H9 (cell line): ENCODE measurements around the gene PRODH2. TPM values are rescaled to one million over a fixed set of nuclear protein-coding genes. Genes with fewer than 3 reads are reported as not detected.

Experiments used
- DNase-seq: peaks from one replicate; pipeline ENCODE4 v3.0.0-alpha.2; 2017
- H2AFZ ChIP-seq: one replicate; pipeline ENCODE4 v1.6.1; 2013; ENCODE audit warnings: mild to moderate bottlenecking, low read length, control low read depth, moderate library complexity
- H2AK5ac ChIP-seq: 2 replicates; pipeline ENCODE4 v1.6.1; 2013; ENCODE audit warnings: low read length, control low read depth, mixed read lengths; ENCODE audit not compliant: insufficient read length
- H2BK120ac ChIP-seq: one replicate; pipeline ENCODE4 v1.6.1; 2013; ENCODE audit warnings: low read depth, mild to moderate bottlenecking, low read length, control low read depth, inconsistent platforms; ENCODE audit not compliant: poor library complexity, severe bottlenecking
- H2BK12ac ChIP-seq: 2 replicates; pipeline ENCODE4 v1.6.1; 2013; ENCODE audit warnings: low read length, control low read depth, mixed read lengths, low read depth; ENCODE audit not compliant: insufficient read length
- H2BK15ac ChIP-seq: 2 replicates; pipeline ENCODE4 v1.6.1; 2013; ENCODE audit warnings: low read depth, low read length, control low read depth
- H2BK20ac ChIP-seq: one replicate; pipeline ENCODE4 v1.6.1; 2013; ENCODE audit warnings: low read depth, mild to moderate bottlenecking, low read length, control low read depth, inconsistent platforms; ENCODE audit not compliant: poor library complexity, severe bottlenecking
- H2BK5ac ChIP-seq: 2 replicates; pipeline ENCODE4 v1.6.1; 2013; ENCODE audit warnings: low read length, control low read depth, mixed read lengths; ENCODE audit not compliant: insufficient read length
- H3K14ac ChIP-seq: 2 replicates; pipeline ENCODE4 v1.6.1; 2013; ENCODE audit warnings: low read length, control low read depth; ENCODE audit not compliant: insufficient read depth
- H3K18ac ChIP-seq: 2 replicates; pipeline ENCODE4 v1.6.1; 2013; ENCODE audit warnings: low read depth, mild to moderate bottlenecking, mixed read lengths, low read length, control low read depth; ENCODE audit not compliant: insufficient read length
- H3K23ac ChIP-seq: 2 replicates; pipeline ENCODE4 v1.6.1; 2013; ENCODE audit warnings: low read length, control low read depth, mixed read lengths, low read depth; ENCODE audit not compliant: insufficient read length
- H3K23me2 ChIP-seq: 2 replicates; pipeline ENCODE4 v1.6.1; 2013; ENCODE audit warnings: low read depth, mild to moderate bottlenecking, mixed read lengths, low read length, control low read depth; ENCODE audit not compliant: insufficient read length, poor library complexity, severe bottlenecking
- H3K27ac ChIP-seq: 2 replicates; pipeline ENCODE4 v1.5.1; 2013; ENCODE audit warnings: low read length, control low read depth, mixed read lengths, low read depth; ENCODE audit not compliant: insufficient read length
- H3K27me3 ChIP-seq: 2 replicates; pipeline ENCODE4 v1.6.1; 2013; ENCODE audit warnings: low read length, control low read depth, inconsistent platforms; ENCODE audit not compliant: insufficient read depth
- H3K4ac ChIP-seq: 2 replicates; pipeline ENCODE4 v1.6.1; 2013; ENCODE audit warnings: low read depth, mild to moderate bottlenecking, control low read depth, inconsistent platforms, low read length, moderate library complexity
- H3K4me1 ChIP-seq: 2 replicates; pipeline ENCODE4 v1.6.1; 2013; ENCODE audit warnings: low read length, control low read depth, inconsistent platforms; ENCODE audit not compliant: insufficient read depth
- H3K4me2 ChIP-seq: 2 replicates; pipeline ENCODE4 v1.6.1; 2013; ENCODE audit warnings: low read length, control low read depth, mixed read lengths; ENCODE audit not compliant: insufficient read length, insufficient read depth
- H3K56ac ChIP-seq: 2 replicates; pipeline ENCODE4 v1.6.1; 2013; ENCODE audit warnings: low read depth, mild to moderate bottlenecking, mixed read lengths, low read length, control low read depth; ENCODE audit not compliant: insufficient read length
- H3K79me1 ChIP-seq: 2 replicates; pipeline ENCODE4 v1.6.1; 2013; ENCODE audit warnings: low read depth, mild to moderate bottlenecking, moderate library complexity, low read length, control low read depth, inconsistent platforms; ENCODE audit not compliant: insufficient read depth, poor library complexity, severe bottlenecking
- H3K79me2 ChIP-seq: 2 replicates; pipeline ENCODE4 v1.6.1; 2013; ENCODE audit warnings: low read length, control low read depth, inconsistent platforms; ENCODE audit not compliant: insufficient read depth
- H3K9ac ChIP-seq: 2 replicates; pipeline ENCODE4 v1.6.1; 2013; ENCODE audit warnings: low read length, control low read depth, mixed read lengths; ENCODE audit not compliant: insufficient read length; ENCODE audit errors: extremely low read depth
- H3K9me3 ChIP-seq: one replicate; pipeline ENCODE4 v1.6.1; 2013; ENCODE audit warnings: low read depth, low read length, inconsistent platforms; ENCODE audit not compliant: control insufficient read depth
- H3T11ph ChIP-seq: one replicate; pipeline ENCODE4 v1.6.1; 2013; ENCODE audit warnings: mild to moderate bottlenecking, low read length, control low read depth, inconsistent platforms
- H4K20me1 ChIP-seq: one replicate; pipeline ENCODE4 v1.6.1; 2013; ENCODE audit not compliant: control insufficient read depth, insufficient read length, insufficient read depth
- H4K5ac ChIP-seq: 2 replicates; pipeline ENCODE4 v1.6.1; 2013; ENCODE audit warnings: low read depth, mild to moderate bottlenecking, mixed read lengths, low read length, control low read depth; ENCODE audit not compliant: insufficient read length
- H4K8ac ChIP-seq: replicated peaks from 2 replicates; pipeline ENCODE4 v1.6.1; 2013; ENCODE audit warnings: low read length, control low read depth, mixed read lengths, low read depth; ENCODE audit not compliant: insufficient read length
- H4K91ac ChIP-seq: 2 replicates; pipeline ENCODE4 v1.6.1; 2013; ENCODE audit warnings: low read depth, mild to moderate bottlenecking, moderate library complexity, mixed read lengths, low read length, control low read depth; ENCODE audit not compliant: insufficient read length
- H3K27ac Mint-ChIP-seq, 3 experiments: 2 replicates in 2 of 3; 3 replicates in 1 of 3; pipeline ENCODE4 v1.8.0; 2020 to 2021; ENCODE audit warnings: mixed read lengths in 3 of 3, mild to moderate bottlenecking in 1 of 3, moderate library complexity in 1 of 3
- H3K27me3 Mint-ChIP-seq: 2 replicates; pipeline ENCODE4 v1.8.0; 2021; ENCODE audit warnings: low read depth, mild to moderate bottlenecking, moderate library complexity, mixed read lengths
- H3K36me3 Mint-ChIP-seq, 3 experiments: 2 replicates in 2 of 3; 3 replicates in 1 of 3; pipeline ENCODE4 v1.8.0; 2020 to 2021; ENCODE audit warnings: low read depth in 3 of 3, mixed read lengths in 3 of 3; ENCODE audit not compliant: insufficient read depth in 1 of 3
- H3K4me1 Mint-ChIP-seq, 2 experiments: 2 replicates each; pipeline ENCODE4 v1.8.0; 2020; ENCODE audit warnings: mixed read lengths in 2 of 2
- H3K4me3 Mint-ChIP-seq, 2 experiments: 2 replicates in 1 of 2; 3 replicates in 1 of 2; pipeline ENCODE4 v1.8.0; 2020 to 2021; ENCODE audit warnings: mild to moderate bottlenecking in 2 of 2, mixed read lengths in 2 of 2, moderate library complexity in 1 of 2
- H3K9me3 Mint-ChIP-seq, 2 experiments: 2 replicates in 1 of 2; 3 replicates in 1 of 2; pipeline ENCODE4 v1.8.0; 2020; ENCODE audit warnings: mild to moderate bottlenecking in 2 of 2, mixed read lengths in 2 of 2, moderate library complexity in 1 of 2
- CTCF ChIP-seq: fragments of 200-600 bp; sonication (generic); conservative IDR thresholded peaks from 3 replicates; pipeline ENCODE4 v1.8.0; 2021; ENCODE audit warnings: antibody characterized with exemption, mild to moderate bottlenecking
- WGBS: extraction: QIAGEN DNeasy Blood & Tissue Kit; methylation state at CpG from one replicate; pipeline ENCODE4 v1.1.7; 2013; ENCODE audit warnings: missing lambda C conversion rate, low lambda C conversion rate, mixed read lengths; ENCODE audit not compliant: insufficient read length; ENCODE audit errors: extremely low coverage; 5-methylcytosine and 5-hydroxymethylcytosine counted together
- total RNA-seq: library from RNA; stranded (reverse); gene quantifications from 2 replicates; pipeline ENCODE4 v1.2.1, GENCODE V29; 2021

PRODH2 gene
- total RNA-seq, 1 experiment from 2014 or later: not detected

DNA sequence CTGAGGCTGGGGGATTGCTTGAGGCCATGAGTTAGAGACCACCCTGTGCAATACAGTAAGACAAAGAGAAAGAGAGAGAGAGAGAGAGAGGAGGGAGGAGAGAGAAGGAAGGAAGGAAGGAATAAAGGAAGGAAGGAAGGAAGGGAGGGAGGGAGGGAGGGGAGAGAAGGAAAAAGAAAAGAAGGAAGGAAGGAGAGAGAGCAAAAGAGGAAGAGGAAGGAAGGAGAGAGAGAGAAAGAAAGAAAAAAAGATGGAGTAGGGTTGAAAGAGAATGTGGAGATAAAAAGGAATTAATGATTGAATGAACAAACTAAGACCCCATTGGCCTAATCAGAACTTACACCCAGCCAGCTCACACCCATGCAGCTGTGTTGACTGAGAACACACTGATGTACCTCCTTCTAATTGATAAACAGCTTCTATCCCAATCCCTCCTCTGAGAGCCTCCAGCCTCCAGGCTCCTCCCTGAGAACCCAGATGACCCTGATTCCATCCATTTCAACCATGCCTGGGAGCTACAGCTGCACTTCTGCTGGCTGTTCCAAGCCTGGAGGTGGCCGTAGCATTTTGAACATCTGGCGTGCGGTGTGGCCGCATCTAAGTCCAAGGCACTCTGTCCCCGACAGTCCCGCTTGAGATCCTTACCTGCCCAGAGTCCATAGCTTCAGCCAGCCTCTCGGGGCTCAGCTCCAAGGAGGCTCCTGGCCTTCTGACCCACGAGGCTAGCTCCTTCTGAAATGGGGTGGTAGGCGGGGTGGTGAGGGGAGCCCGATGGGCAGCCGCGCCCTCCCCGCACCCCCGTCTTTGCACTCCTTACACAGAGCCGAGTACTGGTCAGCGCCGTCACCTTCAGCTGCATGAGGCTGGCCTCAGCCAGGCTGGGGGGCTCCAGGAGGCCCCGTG is 1.1 kb downstream of the PRODH2 start:
- H3K79me2 ChIP-seq: no peaks in the 10 kb centered on the region
- Mint-ChIP-seq H3K27me3 (peaks cover 16% of the 10 kb centered on the region), H3K36me3 (no peaks in the 10 kb centered on the region), H3K4me3 (no peak overlapping the region), H3K4me1 (peaks cover 11 to 19% of the 10 kb centered on the region in 2 experiments), H3K9me3 (peaks cover 2 to 3% of the 10 kb centered on the region in 2 experiments; a peak in 2 of 5 replicates), H3K27ac (peak overlapping the region in 1 of 3 experiments; percentile 92; a peak in 1 of 7 replicates)
- H4K91ac ChIP-seq: no peak overlapping the region
- H3K23me2 ChIP-seq: no peaks in the 10 kb centered on the region
- H2BK15ac ChIP-seq: no peak overlapping the region
- no peaks in the 10 kb centered on the region for H3K9me3 ChIP-seq
- H2BK12ac ChIP-seq: no peak overlapping the region
- no peaks in the 10 kb centered on the region for H3K79me1 ChIP-seq
- WGBS: no CpG with 5 or more reads among the region's 18 CpGs
- no peak overlapping the region for H4K8ac ChIP-seq
- no peak overlapping the region for H2AFZ ChIP-seq
- no peak overlapping the region for H2BK5ac ChIP-seq
- DNase-seq: no peak
- no peak overlapping the region for H3K4ac ChIP-seq
- H3K27ac ChIP-seq: no peak overlapping the region
- H3K27me3 ChIP-seq: no peaks in the 10 kb centered on the region
- H3K18ac ChIP-seq: no peak overlapping the region
- no peak overlapping the region for H4K5ac ChIP-seq
- H4K20me1 ChIP-seq: no peaks in the 10 kb centered on the region
- no peak overlapping the region for H3K23ac ChIP-seq
- no peak overlapping the region for H3K56ac ChIP-seq
- H2BK20ac ChIP-seq: no peak overlapping the region
- no peak overlapping the region for H3K4me2 ChIP-seq
- H2AK5ac ChIP-seq: no peak overlapping the region
- no peaks in the 10 kb centered on the region; the same call in 1 of the 2 replicates for H3K4me1 ChIP-seq
- no peak overlapping the region for H2BK120ac ChIP-seq
- H3T11ph ChIP-seq: no peak overlapping the region
- H3K9ac ChIP-seq: no peak overlapping the region
- TF ChIP-seq CTCF: no peak
- no peak overlapping the region for H3K14ac ChIP-seq
